Measurements from ENCODE around the gene CDH7.
A peak's percentile ranks its signal among the peaks of the same experiment; 100 is the strongest.

The CDH7 gene

GRCh38 chr18:65749841-65750240 is 971 bp upstream of the CDH7 start:
- Mint-ChIP-seq H3K4me1 (peaks cover 73% of the 10 kb centered on the region), H3K4me3 (peak overlapping the region; percentile 92), H3K27ac (peak overlapping the region; percentile 40), H3K36me3 (ENCODE audit: low read depth) (no peaks in the 10 kb centered on the region), H3K9me3 (no peaks in the 10 kb centered on the region), H3K27me3 (ENCODE audit: low read depth, poor library complexity) (peaks cover 25% of the 10 kb centered on the region)
- TF ChIP-seq, protein P1, sequence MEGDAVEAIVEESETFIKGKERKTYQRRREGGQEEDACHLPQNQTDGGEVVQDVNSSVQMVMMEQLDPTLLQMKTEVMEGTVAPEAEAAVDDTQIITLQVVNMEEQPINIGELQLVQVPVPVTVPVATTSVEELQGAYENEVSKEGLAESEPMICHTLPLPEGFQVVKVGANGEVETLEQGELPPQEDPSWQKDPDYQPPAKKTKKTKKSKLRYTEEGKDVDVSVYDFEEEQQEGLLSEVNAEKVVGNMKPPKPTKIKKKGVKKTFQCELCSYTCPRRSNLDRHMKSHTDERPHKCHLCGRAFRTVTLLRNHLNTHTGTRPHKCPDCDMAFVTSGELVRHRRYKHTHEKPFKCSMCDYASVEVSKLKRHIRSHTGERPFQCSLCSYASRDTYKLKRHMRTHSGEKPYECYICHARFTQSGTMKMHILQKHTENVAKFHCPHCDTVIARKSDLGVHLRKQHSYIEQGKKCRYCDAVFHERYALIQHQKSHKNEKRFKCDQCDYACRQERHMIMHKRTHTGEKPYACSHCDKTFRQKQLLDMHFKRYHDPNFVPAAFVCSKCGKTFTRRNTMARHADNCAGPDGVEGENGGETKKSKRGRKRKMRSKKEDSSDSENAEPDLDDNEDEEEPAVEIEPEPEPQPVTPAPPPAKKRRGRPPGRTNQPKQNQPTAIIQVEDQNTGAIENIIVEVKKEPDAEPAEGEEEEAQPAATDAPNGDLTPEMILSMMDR (IDR thresholded peaks at IDR 0.05), result no peak
- DNase-seq, result peak; percentile 7

DNA sequence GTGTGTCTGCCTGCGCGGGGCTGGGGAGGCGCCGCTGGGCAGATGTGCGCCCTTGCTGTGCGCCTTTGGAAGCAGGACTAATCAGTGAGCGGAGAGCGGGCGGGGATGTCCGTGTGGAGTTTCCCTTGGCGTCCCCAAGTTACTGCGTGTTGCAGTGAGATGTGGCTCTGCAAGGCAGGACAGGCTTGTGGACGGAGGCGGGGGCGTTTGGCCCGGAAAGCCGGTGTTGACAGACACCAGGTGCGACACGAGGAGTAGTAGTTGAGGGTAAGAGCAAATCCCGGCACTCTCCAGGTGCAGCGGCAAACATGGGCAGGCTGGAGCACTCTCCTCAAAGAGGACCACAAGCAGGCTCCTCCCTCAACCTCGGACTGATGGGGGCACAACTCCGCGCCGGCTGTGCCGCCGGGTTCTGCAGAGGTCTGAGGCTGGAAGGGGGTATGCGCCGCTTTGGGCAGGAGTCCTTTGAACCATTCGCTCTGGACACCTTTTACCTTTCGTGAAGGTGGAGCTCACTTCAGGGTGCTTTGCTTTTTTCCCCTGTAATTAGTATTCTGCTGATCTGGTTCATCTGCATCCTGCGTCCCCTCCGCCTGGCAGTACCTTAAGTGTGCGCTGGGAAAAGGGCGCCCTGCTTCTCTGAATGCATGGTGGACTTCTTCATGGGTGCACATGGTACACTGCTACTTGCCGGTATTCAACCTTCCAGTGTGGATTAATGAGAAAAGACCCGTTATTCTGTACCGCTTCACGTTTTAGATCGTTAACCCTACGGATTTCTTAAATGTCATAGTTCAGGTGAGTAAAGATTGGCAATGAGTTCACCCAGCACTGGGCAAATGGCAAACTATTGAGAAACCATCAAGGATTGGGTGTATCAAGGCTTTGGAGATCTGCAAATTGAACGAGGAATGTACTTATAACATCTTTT is 608 bp downstream of the CDH7 start:
- peak overlapping the region; percentile 96 for H3K4me3 Mint-ChIP-seq
- H3K27ac Mint-ChIP-seq, result peak overlapping the region; percentile 17
- H3K36me3 Mint-ChIP-seq (ENCODE audit: low read depth), result no peaks in the 10 kb centered on the region
- no peaks in the 10 kb centered on the region for H3K9me3 Mint-ChIP-seq
- H3K4me1 Mint-ChIP-seq, result peaks cover 74% of the 10 kb centered on the region
- peaks cover 25% of the 10 kb centered on the region for H3K27me3 Mint-ChIP-seq (ENCODE audit: low read depth, poor library complexity)
- no peak for DNase-seq
- TF ChIP-seq, protein P1 (IDR thresholded peaks at IDR 0.05), result no peak

DNA sequence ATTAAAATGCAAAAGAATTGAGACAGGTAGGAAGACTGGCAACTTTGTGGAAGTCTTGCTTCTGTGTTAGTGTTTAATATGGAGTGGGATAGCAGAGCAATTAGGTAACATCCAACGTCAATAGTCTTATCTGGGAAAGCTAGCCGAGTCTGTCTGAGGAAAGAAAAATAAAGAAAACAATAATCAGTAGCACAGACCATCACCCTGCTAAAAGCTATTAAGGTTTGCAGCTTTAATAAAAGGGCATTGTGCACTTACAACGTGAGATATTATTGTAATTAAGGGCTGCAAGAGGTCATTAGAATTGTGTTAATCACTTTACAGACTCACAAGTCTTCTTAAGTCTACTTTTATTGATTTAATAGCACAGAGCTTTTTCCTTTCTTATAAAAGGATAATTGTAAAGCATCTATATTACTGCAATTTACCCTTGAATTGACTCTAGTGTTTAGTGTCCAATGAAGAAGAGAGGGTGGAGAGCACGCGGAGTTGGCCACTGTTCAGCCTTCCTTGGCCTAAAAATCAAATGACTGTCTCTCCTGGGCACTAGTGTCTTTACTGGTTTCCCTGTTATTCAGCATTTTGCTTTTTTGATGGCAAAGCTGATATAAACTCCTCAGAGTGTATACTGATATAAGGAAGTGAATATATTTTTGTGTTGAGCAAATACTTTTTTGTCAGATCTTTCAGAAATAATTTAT is 2.0 kb downstream of the CDH7 start:
- TF ChIP-seq, protein P1 (IDR thresholded peaks at IDR 0.05), result no peak
- Mint-ChIP-seq H3K9me3 (no peaks in the 10 kb centered on the region), H3K4me1 (peaks cover 81% of the 10 kb centered on the region), H3K36me3 (ENCODE audit: low read depth) (peaks cover 10% of the 10 kb centered on the region), H3K27ac (no peak overlapping the region), H3K4me3 (peak overlapping the region; percentile 96), H3K27me3 (ENCODE audit: low read depth, poor library complexity) (peaks cover 25% of the 10 kb centered on the region)
- no peak for DNase-seq

DNA sequence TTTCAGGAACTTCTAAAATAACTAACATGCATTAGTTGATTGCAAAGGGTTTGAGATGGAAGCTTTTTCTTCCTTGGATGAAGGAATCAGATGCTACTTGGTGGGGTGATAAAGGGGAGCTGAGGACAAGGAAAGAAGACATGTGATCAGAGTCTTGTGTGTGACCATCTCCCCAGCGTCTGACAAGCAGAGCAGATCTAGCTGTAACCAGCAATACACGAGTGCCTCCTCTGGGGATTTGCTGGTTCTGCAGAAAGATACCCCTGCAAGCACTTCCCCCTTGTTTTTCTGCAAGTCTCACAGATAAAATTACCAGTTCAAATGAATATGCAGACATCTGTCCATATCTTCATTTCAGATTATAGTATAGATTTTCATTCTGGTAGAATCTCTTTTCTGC is 2.7 kb downstream of the CDH7 start:
- TF ChIP-seq, protein P1 (IDR thresholded peaks at IDR 0.05), result peak; percentile 68
- Mint-ChIP-seq H3K4me1 (peaks cover 76% of the 10 kb centered on the region), H3K27ac (no peak overlapping the region), H3K9me3 (no peaks in the 10 kb centered on the region), H3K27me3 (ENCODE audit: low read depth, poor library complexity) (peaks cover 25% of the 10 kb centered on the region), H3K4me3 (peak overlapping the region; percentile 96), H3K36me3 (ENCODE audit: low read depth) (peaks cover 17% of the 10 kb centered on the region)
- peak; percentile 60 for DNase-seq

DNA sequence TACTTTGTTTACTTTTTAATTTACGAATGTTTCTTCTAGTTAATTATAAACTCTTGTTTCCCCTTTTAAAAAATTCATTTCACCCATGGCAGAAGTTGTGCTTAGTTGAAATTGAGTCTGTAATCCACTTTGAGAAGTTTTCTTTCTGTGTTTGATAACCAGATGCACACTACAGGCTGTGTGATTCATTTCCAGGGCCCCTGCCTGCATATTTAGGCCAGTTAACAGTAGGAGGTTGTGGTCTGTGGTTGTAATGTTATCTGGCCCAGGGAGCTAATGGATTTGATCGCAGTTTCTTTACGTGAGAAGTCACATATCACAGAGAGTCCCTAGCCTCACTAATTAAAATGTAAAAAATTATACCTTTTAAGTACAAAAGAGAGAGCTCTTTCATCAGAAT is 3.3 kb downstream of the CDH7 start:
- TF ChIP-seq, protein P1 (IDR thresholded peaks at IDR 0.05), result no peak
- H3K4me1 Mint-ChIP-seq, result peaks cover 71% of the 10 kb centered on the region
- H3K9me3 Mint-ChIP-seq, result no peaks in the 10 kb centered on the region
- no peak overlapping the region for H3K27ac Mint-ChIP-seq
- no peak for DNase-seq
- H3K27me3 Mint-ChIP-seq (ENCODE audit: low read depth, poor library complexity), result peaks cover 23% of the 10 kb centered on the region
- peaks cover 23% of the 10 kb centered on the region for H3K36me3 Mint-ChIP-seq (ENCODE audit: low read depth)
- peak overlapping the region; percentile 96 for H3K4me3 Mint-ChIP-seq
